HG02885 (cell line): ENCODE results near the gene RRBP1.

Experiments
- ATAC-seq: cut with Tn5 transposase; IDR thresholded peaks from one replicate; pipeline ENCODE4 v1.9.1; 2021; ENCODE audit warnings: mild to moderate bottlenecking; ENCODE audit not compliant: unreplicated experiment, poor library complexity

RRBP1 gene

DNA sequence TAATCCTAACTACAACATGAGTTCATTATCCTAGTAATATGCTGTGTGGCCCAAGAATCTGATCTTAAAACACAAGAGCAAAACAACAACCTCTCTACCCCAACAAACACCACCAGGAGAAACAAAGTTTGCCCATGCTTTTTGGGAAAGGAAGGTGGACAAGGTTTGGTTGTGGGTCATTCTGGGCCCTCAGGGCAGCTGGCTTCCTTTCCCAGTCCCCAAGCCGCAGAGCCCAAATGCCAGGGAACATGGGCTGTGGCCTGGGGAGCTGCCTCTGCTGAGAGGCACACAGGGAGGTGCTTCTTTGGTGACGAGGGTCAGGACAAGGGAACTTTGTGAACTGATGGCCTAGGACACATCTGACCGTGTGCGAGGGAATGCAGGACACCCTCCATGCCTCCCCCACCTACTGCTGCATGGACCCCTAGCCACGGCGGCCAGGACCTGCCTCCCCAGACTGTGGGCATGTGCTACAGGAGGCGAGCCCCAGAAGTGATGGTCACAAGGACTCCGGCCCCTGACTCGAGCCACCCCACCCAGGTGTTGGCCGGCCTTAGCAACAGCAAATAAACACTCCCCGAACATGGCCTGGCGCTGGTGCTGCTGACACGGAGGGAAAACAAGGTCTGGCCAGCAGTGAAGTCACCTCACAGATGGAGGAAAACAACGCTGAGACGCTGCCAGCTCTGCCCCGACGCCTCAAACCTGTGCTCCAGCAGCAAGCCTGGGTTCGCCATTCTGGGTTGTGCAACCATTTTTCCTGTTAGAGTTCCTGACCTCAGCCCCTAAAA is 55.6 kb downstream of the RRBP1 start:
- ATAC-seq = no peak

DNA sequence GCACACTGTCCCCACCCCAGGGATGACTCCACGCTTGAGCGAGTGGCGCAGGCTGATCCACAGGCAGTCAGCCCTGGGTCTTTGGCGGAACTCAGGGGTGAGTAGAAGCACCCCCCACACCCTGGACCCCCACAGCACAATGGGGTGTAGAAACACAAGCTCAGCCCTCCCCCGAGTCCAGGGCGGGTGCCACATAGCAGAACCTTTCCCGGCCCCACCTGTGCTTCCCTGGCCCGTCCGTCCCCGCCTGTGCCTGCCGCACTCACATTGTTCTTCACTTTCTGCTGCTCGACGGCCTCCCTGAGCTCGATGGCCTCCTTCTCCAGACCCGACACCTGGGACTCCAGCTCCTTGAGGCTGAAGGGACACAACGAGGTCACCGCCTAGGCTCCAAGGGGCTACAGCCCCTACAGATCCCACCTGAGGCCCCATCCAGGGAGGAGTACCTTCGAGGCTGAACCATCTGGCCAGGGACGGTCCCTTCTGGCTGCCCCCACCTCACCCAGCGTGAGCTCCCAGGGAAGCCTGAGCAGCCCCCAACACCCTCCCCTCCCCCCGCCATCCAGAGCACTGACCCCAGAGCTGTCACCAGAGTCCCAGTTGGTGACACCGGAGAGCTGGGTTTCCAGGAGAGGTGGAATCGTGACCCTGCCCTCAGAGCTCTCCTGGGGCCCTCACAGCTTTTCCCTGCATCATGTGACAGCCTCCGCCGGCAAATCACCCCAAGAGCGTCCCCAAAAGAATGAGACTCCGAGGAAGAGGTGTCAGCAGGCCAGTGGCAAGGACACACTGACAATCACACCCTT is 56.6 kb downstream of the RRBP1 start:
- no peak for ATAC-seq

DNA sequence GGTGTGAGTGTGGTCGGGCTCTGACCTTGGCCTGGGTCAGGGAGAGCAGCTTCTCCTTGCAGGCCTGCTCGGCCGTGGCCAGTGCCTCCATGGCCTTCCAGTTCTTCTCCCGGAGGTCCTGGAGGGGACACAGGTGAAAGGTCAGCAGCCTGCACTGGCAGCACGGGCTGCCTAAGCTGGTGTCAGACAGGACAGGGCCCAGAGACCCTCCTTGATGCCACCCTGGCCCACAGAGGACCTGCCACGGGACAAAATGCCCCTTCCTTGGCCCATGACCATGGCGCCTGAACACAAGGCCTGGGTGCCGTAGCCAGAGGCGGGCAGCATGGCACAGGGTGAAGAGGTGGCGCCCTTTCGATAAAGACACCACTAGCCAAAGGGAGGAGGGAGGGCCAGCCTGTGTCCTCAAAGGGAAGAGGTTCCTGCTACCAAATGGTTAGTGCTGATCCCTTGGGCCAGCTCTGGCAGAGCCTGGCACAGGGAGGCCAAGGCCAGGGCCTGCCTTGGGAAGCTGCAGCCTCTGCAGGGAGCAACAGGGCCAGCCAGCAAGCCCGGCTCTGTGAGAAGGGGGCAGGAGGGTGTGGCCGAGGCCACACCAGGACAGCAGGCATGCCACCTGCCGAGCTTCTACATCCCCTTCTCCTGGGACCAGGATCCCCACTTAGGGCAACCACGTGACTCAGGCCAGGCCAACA is 57.3 kb downstream of the RRBP1 start:
- ATAC-seq = no peak

DNA sequence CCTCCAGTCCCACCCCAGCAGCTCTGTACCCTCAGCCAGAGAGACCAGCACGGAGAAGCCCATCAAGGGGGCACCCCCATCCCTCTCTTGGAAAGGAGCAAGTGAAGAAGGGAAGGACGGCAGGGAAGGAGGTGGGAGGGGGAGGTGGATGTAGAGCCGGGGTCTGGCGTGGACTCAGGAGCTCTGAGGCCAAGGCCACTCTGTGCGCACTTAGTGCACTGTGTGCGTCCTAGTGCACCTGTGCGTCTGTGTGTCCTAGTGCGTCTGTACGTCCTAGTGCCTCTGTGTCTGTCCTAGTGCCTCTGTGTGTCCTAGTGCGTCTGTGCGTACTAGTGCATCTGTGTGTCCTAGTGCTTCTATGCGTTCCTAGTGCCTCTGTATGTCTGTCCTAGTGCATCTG is 58.0 kb downstream of the RRBP1 start:
- no peak for ATAC-seq

DNA sequence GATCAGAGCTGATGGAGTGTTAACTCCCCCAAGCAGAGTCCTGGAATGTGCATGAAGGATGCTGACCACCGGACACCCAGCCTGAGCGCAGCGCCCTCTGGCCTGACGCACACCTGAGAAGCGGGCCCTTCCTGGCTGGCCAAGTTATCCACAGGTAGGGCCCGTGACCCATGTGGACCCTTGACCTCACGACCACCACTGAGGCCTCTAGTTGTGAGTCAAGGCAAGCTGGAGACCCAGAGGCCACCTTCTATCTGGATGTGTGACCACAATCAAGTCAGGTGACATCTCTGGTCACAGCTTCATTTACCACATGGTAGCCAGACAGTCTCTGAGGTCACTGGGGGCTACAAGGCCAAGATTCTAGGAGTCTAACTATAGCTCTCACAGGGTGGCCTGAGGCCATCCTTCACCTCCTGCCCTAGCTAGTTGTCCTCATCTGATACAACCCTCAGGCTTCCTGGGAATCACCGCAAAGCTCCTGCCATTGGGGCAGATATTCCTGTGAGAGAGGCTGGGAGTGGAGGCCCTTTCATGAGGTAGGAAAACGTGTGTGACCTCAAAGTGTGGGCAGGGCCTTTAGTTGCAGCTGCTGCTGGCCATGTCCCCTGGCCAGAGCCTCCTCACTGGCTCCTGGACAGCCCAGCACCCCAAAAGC is 59.1 kb downstream of the RRBP1 start:
- ATAC-seq = no peak

DNA sequence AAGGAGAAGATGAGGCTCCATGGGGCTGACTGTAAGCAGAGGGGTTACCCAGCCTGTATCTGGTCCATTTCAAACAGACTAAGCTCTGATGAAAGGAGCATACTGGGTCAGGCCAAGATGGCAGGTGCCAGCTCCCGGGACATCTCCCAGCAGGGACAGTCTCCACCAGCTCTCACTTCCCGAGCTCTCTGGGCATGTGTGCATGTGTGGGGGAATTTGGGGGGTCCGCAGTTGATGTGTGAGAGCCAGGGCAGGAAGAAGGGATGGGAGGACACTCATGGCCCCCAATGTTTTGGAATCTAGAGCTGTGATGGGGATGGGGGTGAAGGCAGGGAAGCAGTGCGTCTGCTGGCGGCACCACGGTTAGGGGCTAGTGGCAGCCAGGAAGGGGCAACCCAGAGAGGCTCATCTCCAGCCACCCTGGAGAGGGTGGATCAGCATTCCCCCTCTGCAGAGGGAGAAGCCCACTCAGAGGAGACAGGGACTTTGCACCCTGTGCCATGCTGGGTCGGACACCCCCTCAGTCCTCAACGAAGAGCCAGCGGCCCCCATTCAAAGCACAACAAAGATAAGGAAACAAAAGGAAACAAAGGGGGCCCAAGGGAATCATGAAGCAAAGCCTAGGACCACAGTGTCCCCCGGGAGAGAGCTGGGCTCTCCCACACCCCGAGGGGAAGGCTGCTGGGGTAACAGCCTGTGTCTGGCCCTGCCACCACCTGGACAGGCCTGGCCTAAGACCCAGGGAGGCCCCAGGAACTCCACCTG is 59.8 kb downstream of the RRBP1 start:
- ATAC-seq = no peak

DNA sequence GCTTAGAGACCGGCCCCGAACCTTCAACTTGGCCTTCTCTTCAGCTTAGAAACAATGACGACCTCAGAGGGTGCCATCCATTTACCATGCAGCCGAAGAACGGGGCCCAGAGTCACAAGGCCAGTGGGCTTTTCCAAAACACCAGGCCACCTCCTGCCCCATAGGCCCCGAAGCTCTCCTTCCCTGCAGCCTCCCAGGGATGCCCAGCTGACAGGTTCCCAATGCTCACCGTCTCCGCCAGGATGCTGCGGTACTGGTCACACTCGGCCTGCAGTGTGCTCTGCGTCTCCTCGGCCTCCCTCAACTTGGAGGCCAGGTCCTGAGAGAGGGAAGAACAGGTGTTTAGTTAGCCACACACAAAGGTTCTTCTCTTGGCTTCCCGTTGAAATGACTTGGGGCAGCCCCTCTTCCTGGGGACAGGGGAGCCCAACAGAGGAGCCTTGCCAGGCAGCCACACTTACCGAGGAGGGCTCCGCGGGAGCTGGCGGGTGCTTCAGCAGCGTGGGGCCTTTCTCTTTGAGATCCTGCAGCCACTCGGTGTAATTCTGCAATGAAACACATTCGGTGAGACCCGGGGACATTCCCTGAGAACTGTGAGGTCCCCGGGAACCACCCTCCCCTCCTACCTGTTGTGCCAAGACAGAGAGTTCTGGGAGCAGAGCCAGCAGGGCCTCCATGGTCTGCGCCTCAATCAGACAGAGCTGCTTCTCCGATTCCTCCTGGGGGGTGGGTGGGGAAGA is 60.6 kb downstream of the RRBP1 start:
- no peak for ATAC-seq

DNA sequence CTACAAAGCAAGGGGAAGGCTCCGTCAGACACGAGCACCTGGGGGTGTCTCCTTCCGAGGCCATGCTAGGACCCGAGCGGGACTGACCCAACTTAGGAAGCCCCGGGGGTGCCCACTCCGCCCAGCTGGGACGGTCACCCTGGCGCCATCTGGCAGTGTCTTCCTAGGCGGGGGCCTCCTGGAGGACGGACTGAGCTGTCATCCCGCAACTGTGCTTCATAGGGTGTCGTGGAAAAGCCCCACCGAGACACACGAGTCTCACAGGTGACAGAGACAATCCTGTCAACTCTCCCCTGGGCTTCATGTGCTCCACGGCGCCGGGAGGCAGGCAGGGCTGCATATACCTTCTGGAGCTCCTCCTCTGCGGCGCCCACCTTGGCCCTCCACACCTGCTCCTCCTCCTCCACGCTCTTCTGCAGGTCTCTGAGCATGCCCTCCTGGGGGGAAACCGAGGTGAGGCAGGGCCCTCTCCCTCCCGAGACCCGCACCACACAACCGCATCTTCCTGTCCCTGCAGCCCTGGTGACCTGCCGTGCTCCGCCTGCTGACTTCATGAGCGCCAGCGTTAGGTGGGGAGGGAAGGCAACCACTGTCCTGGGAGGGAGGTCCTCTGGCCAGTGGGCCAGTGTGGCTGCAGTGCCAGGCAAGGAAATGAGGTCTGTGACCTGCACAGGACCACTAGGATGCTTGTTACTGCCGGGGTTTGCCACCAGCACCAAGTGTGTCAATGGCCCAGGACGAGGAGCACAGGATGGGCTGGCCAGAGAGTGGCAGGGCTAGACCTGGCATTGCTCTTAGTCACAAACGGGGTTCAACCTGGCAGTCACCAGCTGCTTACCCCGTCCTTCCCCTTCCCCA is 61.4 kb downstream of the RRBP1 start:
- ATAC-seq = no peak

DNA sequence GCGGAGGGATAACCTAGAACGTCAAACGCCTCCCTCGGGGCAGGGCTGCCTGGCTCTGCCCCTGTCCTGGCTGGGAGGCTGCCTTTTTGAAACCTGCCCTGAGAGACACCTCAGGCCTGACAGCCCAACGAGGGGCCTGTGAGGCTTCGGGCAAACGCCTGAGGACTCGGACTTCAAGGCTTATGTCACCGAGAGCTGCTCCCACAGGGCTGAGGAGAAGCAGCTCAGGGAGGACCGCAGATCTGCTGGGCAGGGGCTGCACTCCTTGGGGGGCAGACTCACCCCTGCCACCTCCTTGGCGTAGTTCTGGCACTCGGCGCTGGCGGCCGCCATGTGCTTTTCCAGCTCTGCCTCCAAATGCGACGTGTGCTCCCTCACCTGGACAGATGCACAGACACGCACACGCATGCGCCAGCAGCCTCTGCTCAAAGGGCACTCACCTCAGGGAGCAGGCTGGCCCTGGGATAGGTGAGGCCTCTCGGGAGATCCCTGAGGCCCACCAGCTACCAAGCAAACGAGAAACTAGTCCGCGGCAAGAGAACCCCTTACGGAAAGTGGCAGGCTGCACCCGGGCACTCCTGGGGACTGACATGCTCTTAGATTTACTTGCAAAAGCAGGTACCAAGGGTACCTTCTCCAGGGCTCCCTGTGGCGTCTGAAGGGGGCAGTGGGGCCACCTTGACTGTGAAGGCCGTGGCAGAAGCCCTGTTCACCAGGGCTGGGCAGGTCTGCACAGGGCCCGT is 62.5 kb downstream of the RRBP1 start:
- ATAC-seq = no peak

DNA sequence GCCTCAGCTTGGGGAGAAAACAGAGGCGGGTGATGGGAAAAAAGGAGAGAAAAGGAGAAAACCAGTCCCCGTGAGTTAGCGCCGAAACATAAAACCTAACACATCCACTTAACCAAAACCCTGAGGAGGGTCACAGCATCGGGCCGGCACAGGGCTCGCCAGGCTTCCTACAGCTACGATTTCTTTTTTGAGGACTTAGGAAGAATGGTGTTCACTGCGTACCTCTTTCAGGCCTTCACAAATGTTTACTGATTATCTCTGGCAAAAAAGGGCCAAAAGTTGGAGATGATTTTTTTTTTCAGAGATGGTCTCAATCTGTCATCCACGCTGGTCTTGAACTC is 63.4 kb downstream of the RRBP1 start:
- ATAC-seq = no peak

DNA sequence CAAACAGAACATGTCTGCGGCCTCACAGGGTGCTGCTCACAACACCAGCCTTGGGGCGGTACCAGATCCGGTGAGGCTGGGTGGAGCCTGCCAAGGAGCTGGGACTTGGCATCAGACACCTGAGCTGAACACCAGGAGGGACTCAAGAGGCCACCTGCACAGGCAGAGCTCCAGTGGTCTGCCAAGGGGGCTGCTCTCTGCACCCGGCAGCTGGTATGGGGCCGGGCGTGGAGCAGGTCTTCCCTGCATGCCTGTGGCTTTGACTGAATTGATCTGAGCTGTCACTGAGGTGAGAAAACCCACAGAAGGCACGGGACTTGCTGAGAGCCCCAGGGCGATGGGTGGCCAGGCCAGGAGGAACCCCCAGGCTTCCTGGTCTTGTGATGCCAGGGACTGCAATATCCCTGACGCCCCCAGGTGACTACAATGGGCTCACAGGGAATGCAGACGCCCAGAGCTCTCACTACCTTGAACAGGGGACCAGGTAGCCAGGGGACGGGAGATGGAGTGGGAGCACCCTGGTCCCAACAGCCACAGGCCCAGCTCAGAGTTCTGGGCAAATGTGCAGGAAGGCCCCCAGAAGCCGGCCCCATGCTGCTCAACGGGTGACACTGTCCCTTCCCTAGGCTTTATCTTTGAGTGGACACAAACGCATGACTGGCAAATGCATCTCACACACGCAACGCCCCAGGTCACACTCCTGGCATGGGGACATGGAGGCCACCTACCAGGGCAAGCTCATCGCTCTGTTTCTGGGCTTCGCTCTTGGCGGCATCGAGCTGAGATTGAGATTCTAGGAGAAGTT is 64.0 kb downstream of the RRBP1 start:
- no peak for ATAC-seq

DNA sequence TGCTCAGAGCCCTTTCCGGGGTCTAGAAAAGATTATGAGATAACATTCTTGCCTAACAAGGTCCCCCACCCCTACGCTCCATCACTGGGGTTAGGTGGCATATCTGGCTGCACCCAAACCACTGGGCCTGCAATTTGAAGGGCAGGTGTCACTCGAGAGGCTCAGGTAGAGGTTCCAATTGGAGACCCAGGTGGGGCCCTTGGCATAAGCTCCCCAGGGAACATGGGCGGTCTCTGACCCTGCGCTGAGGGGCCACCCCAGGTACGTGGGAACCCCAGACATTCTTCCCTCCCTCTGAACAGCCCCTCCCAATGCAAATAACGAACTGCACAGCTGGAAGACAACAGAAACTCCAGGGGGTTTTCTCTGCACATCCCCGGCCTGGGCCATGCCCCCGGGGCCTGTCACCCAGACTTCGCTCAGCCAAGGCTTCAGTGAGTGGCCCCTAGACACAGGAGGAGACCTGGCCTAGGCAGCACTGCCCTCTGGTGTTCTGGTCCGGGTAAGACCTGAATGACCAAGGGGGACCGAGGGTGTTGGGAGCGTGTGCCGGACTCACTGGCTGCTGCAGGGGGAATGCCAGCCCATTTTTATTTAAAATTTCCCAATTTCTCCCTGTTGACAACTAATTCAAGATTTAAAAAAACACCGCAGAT is 64.7 kb downstream of the RRBP1 start:
- peak; percentile 56 for ATAC-seq

DNA sequence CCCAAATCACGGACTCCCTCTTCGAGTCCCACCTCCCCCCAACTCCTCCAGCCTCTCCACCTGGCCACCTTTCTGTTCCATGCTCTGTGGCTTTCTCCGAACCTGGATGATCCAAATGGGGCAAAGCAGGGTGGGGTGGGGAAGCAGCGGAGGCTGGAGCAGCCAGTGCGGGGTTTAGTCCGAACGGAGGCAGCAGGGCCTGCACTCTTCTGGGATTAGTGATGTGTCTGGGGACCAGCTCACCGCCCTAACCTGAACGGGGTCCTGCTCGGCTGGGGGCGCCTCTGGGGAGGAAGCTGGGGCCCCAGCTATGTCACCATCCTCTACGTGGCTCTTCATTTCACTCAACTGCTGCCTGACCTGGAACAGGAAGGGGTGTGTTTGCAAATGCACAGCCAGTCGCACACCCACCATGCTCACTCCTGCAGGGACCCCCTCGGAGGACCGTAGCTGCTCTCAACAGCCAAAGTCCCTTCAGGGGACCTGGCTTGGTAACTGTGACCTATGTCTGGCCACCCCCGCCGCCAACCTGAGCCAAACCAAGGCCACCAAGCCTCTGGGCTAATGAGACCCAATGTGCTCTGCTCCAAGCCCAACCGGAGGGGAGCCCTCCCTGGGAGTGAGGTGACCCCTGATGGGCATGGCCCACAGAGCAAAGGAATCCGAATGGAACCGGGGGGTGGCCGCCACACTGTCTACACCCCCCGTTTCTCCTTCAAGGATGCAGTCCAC is 65.4 kb downstream of the RRBP1 start:
- ATAC-seq = no peak

DNA sequence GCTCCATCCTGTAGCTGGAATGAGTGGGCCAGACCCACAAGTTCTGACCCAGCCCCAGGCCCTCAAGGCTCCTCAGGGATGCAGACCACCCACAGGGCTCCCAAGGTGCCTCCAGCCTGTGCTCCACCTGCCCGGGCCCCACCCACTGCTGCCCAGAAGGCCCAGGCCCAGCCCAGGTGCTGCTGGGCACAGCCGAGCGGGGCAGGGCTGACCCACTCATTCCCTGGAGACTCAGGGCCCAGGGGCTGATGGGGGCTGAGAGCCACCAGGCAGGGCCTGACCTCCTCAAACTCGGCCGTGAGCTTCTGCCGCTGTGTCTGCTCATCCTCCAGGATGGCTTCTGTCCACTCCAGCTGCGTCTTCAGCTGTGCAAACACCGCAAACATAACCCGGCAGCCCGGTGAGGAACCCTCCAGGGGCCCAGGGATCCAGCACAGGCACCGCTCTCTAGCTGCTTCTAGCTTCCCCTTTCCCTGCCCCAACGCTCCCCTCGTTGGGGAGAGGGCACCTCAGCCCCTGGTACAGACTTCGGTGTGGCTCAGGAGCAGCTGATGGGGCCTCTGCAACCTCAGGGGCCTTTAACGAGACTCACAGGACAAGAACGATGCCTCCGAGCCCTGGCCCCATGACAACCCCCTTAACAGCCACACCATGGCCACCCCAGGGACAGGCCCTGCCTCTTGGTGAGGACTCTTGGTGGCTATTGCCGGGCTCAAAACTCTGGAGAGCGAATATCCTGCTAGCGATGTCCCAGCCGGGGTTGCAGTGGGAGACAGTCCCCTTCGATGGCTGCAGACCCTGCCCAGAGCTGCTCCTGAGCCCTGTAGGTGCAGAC is 66.2 kb downstream of the RRBP1 start:
- no peak for ATAC-seq
